ENCODE data around the gene TCF19. TPM values are rescaled to one million over a fixed set of nuclear protein-coding genes. Genes with fewer than 3 reads are reported as not detected.

Gene TCF19
- total and polyA plus RNA-seq, 12 donors = 1.6 to 7.3 (median 2.7) TPM

DNA sequence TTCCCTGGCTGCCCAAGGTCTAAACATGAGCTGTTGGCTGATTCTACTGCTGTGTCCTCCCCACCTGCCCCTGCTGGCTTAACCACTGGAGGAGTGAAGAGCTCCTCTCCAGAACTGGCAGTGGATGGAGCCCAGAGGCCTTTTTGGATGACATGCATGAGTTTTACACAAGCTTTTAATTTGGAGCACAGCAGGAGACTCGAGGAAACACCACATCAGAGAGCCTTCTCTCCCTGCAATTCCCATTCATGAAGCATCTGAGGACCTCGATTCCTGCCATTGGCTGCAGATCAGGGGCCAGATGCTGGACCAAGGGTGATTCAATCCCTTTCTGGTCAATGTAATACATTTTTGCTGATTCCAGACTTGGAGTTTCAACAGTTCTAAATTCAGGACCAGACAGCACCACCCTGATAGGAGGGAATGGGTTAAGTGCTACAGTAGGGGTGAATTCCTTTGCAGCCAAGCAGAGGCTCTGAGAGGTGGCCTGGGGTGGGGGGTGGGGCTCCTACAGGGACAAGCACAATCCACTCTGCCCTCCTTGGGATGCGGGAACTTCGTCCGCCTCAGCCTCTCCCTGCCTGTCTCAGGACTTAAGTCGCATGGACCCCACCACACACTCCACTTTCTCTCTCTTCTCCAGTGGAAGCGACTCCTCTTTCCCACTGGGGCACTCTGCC lies 44.4 kb upstream of the TCF19 start:
- Histone ChIP-seq H3K9me3 (no peaks in the 10 kb centered on the region), H3K36me3 (no peaks in the 10 kb centered on the region), H3K27ac (peak overlapping the region; percentile 29 to 80 (median 66)), H3K27me3 (peaks cover 0 to 11% (median 0%) of the 10 kb centered on the region in 7 donors), H3K4me1 (peaks cover 6 to 53% (median 40%) of the 10 kb centered on the region in 9 donors), H3K4me3 (peak overlapping the region in 3 of 10 donors; percentile 21 to 32 (median 25))
- peak in 3 of 8 donors; percentile 3 to 12 (median 5) for ATAC-seq
- 68 to 69% methylated on average over 7 of the region's 7 CpGs for WGBS, 2 donors
- DNase-seq = no peak
- intact Hi-C loops (cut with DNase I) = no loop called here
- TF ChIP-seq, protein P1, sequence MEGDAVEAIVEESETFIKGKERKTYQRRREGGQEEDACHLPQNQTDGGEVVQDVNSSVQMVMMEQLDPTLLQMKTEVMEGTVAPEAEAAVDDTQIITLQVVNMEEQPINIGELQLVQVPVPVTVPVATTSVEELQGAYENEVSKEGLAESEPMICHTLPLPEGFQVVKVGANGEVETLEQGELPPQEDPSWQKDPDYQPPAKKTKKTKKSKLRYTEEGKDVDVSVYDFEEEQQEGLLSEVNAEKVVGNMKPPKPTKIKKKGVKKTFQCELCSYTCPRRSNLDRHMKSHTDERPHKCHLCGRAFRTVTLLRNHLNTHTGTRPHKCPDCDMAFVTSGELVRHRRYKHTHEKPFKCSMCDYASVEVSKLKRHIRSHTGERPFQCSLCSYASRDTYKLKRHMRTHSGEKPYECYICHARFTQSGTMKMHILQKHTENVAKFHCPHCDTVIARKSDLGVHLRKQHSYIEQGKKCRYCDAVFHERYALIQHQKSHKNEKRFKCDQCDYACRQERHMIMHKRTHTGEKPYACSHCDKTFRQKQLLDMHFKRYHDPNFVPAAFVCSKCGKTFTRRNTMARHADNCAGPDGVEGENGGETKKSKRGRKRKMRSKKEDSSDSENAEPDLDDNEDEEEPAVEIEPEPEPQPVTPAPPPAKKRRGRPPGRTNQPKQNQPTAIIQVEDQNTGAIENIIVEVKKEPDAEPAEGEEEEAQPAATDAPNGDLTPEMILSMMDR (IDR thresholded peaks at IDR 0.05) = peak in 1 of 9 donors; percentile 11

DNA sequence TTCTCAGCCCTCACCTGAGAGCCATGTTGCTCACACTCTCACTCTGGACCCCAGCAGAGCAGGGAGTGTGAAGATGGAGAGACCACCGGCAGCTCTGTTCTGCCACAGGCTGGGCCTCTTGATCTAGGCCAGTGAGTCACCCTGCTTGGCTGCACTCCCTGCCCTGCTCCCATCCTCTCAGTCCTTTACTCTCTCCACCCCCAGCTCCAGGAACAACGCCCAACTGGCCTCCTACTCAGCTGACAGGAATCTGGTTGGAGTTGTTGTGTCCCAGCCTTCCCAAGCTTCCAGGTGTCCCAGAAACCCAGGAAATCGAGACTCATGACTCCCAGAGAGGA lies 43.9 kb upstream of the TCF19 start, which contains the start of gene PSORS1C1:
Gene PSORS1C1 (plus strand): TSS at position 260 of the 338 bp plus-strand sequence. CDS start 14,833 bp downstream, outside the sequence.
- intact Hi-C loops (cut with DNase I) = no loop called here
- Histone ChIP-seq H3K9me3 (no peaks in the 10 kb centered on the region), H3K4me3 (peak within 1 kb of the TSS in 5 of 10 donors; percentile 20 to 36 (median 25)), H3K36me3 (no peaks in the 10 kb centered on the region), H3K4me1 (peaks cover 6 to 53% (median 40%) of the 10 kb centered on the region in 9 donors), H3K27me3 (peaks cover 0 to 7% (median 0%) of the 10 kb centered on the region in 7 donors), H3K27ac (peak within 1 kb of the TSS; percentile 29 to 80 (median 66))
- peak; percentile 76 to 77 for DNase-seq
- WGBS, 2 donors = 2 to 22% methylated on average over 3 of the region's 3 CpGs
- TF ChIP-seq, protein P1 (IDR thresholded peaks at IDR 0.05) = no peak
- ATAC-seq = peak; percentile 82 to 96 (median 90)

DNA sequence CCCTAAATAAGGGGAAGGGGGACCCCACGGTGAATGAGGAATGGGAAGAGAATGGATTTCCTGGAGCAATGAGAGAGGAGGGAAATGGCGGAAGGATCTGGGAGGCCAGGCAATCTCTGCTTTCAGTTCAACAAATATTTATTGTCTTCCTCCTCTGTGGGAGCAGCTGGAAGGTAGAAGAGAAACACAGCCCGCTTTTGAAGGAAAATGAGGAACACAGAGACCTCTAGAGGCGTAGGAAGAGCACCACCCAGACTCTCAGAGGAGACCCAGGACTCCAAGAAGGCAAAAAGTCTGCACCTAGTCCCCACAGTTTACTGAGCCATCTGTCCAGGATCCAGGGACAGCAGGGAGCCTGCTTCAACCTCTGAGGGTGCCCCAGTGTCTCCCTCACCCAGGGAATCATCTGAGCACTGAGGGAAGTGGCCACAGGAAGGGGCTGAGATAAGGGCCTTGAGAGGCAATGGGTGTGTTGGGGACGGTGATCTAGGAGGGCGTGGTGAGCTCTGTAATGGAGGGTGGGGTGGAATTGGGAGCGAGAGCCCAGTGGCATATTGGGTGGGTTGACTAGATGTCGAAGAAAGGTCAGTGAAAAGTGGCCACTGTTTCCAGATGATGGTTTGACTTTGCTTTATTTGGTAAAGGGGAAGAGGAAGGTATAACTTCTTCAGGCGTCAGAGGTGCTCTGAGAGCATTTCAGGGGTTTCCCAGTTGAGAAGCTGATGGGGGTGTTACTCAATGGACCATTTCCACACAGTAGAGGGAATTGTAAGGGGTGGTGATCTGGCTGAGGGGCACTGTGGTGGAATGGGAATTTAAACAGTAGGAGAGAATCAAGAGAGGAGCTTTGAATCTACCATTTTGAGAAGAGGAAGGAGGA lies 43.2 kb upstream of the TCF19 start:
- intact Hi-C loops (cut with DNase I) = no loop called here
- WGBS, 2 donors = 53 to 68% methylated on average over 9 of the region's 9 CpGs
- Histone ChIP-seq H3K36me3 (no peaks in the 10 kb centered on the region), H3K9me3 (no peaks in the 10 kb centered on the region), H3K27ac (peak overlapping the region; percentile 29 to 80 (median 66)), H3K4me3 (peak overlapping the region in 5 of 10 donors; percentile 20 to 36 (median 25)), H3K4me1 (peaks cover 6 to 53% (median 40%) of the 10 kb centered on the region in 9 donors), H3K27me3 (peaks cover 0 to 5% (median 0%) of the 10 kb centered on the region in 7 donors)
- no peak for DNase-seq
- TF ChIP-seq, protein P1 (IDR thresholded peaks at IDR 0.05) = peak in 5 of 9 donors; percentile 7 to 51 (median 36)
- ATAC-seq = peak in 6 of 8 donors; percentile 16 to 49 (median 40)

DNA sequence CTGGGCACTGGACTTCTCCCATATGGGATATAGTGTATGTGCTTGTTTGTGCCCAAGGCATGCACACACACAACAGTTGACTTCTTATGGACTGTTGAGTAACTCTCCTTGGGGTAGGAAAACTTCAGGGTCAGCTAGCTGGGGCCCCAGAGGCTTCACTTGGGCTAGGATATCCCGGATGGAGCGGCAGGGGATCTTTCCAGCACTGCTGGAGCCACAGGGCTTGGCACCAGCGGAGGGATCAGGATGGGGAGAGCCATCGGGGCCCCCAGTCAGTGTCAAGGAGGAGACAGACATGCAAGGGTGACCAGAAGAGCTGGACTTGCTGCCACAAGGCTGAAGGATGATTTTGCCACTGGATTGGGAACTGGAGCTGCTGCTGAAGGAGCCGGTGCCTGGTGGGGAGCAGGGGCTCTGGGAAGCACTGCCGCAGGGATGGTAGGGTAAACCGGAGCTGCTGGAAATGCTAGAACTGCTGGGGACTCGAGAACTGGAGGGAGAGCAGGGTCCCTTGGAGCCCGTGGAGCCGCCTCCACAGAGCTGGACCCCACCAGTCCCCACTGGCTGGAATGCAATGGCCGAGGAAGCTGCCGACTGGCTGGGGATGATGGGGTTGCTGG lies 42.3 kb upstream of the TCF19 start:
- Histone ChIP-seq H3K27me3 (no peaks in the 10 kb centered on the region), H3K36me3 (no peaks in the 10 kb centered on the region), H3K27ac (peak overlapping the region in 3 of 10 donors; percentile 15 to 78 (median 70)), H3K4me3 (no peak overlapping the region), H3K4me1 (peaks cover 6 to 53% (median 40%) of the 10 kb centered on the region in 9 donors), H3K9me3 (no peaks in the 10 kb centered on the region)
- TF ChIP-seq, protein P1 (IDR thresholded peaks at IDR 0.05) = no peak
- DNase-seq (no peak), ATAC-seq (no peak)
- intact Hi-C loops (cut with DNase I) = no loop called here
- WGBS, 2 donors = 89 to 97% methylated on average over 12 of the region's 12 CpGs
